ENCODE data around the gene UXT.

Gene UXT

DNA sequence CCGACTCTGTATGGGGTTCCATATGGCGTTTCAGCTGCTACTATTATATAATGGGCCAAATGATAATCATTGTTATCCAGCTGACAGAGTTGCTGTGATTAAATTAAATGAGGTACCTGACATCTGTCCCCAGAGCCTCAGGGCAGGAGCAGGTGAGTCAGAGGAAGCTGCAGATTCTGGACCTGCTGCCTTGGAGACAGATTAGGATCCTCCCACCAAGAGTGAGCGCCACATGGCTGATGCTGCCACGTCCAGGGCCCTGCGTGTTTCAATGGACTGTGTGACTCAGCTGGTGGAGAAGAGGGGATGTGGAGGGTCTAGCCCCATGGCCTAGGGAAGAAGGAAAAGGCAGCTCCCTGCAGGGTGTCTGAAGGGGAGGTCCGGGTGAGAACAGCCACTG lies 28.3 kb upstream of the UXT start:
- no peaks in the 10 kb centered on the region for H3K36me3 ChIP-seq (ENCODE audit: control insufficient read depth in 2 of 2, insufficient read depth in 1 of 2, low read length in 2 of 2)
- no peaks in the 10 kb centered on the region for H3K4me1 ChIP-seq (ENCODE audit: control insufficient read depth, insufficient read depth, low read length)
- ChIA-PET POLR2A (no interaction called here), CTCF (interaction anchor here (0.5 to 0.6 kb wide), 2 partner anchors 25 to 129 kb away, joined by 3 read pairs; no protein-coding TSS in a partner anchor)
- H3K4me3 ChIP-seq (ENCODE audit: low read depth, low read length): no peak overlapping the region
- TF ChIP-seq ZNF302 (tag by site-specific recombination; IDR thresholded peaks at IDR 0.05; ENCODE audit: low read depth): no peak
- TF ChIP-seq, protein P1, sequence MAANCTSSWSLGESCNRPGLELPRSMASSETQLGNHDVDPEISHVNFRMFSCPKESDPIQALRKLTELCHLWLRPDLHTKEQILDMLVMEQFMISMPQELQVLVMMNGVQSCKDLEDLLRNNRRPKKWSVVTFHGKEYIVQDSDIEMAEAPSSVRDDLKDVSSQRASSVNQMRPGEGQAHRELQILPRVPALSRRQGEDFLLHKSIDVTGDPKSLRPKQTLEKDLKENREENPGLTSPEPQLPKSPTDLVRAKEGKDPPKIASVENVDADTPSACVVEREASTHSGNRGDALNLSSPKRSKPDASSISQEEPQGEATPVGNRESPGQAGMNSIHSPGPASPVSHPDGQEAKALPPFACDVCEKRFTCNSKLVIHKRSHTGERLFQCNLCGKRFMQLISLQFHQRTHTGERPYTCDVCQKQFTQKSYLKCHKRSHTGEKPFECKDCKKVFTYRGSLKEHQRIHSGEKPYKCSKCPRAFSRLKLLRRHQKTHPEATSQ (tag by site-specific recombination; IDR thresholded peaks at IDR 0.05): no peak
- TF ChIP-seq ZNF521 (tag by site-specific recombination; IDR thresholded peaks at IDR 0.05): no peak
- TF ChIP-seq ZNF548 (tag by site-specific recombination; IDR thresholded peaks at IDR 0.05): no peak
- no peak for TF ChIP-seq GLI4 (tag by site-specific recombination; IDR thresholded peaks at IDR 0.05)
- TF ChIP-seq GFI1B (tag by site-specific recombination; IDR thresholded peaks at IDR 0.05): no peak
- TF ChIP-seq ZNF692 (tag by site-specific recombination; IDR thresholded peaks at IDR 0.05): no peak
- no peak for TF ChIP-seq ZNF19 (tag by site-specific recombination; IDR thresholded peaks at IDR 0.05; ENCODE audit: low read depth)
- no peak for TF ChIP-seq ELK4 (IDR thresholded peaks at IDR 0.05; ENCODE audit: borderline replicate concordance, low read depth, low read length)
- TF ChIP-seq, protein P2, sequence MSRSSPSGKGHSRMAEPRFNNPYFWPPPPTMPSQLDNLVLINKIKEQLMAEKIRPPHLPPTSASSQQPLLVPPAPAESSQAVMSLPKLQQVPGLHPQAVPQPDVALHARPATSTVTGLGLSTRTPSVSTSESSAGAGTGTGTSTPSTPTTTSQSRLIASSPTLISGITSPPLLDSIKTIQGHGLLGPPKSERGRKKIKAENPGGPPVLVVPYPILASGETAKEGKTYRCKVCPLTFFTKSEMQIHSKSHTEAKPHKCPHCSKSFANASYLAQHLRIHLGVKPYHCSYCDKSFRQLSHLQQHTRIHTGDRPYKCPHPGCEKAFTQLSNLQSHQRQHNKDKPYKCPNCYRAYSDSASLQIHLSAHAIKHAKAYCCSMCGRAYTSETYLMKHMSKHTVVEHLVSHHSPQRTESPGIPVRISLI (tag by site-specific recombination; IDR thresholded peaks at IDR 0.05): no peak
- TF ChIP-seq KLF16 (tag by site-specific recombination; IDR thresholded peaks at IDR 0.05): no peak
- TF ChIP-seq ZNF423 (tag by site-specific recombination; IDR thresholded peaks at IDR 0.05): no peak
- no peak for TF ChIP-seq BCL11A (tag by site-specific recombination; IDR thresholded peaks at IDR 0.05; ENCODE audit: low read depth)
- no peak for TF ChIP-seq ZNF426 (tag by site-specific recombination; IDR thresholded peaks at IDR 0.05)
- TF ChIP-seq ZNF571 (tag by site-specific recombination; IDR thresholded peaks at IDR 0.05): no peak
- no peak for TF ChIP-seq ZNF600 (tag by site-specific recombination; IDR thresholded peaks at IDR 0.05)
- TF ChIP-seq ZNF37A (tag by site-specific recombination; IDR thresholded peaks at IDR 0.05): no peak
- TF ChIP-seq ZNF132 (tag by site-specific recombination; IDR thresholded peaks at IDR 0.05; ENCODE audit: borderline replicate concordance): no peak
- no peaks in the 10 kb centered on the region for H3K9me3 ChIP-seq (ENCODE audit: control insufficient read depth, insufficient read depth, low read depth, low read length)
- no peak overlapping the region for H3K27ac ChIP-seq (ENCODE audit: extremely low read depth, low read depth, low read length)

- H3K9me3 ChIP-seq (ENCODE audit: control insufficient read depth, insufficient read depth, low read depth, low read length): no peaks in the 10 kb centered on the region
- H3K27ac ChIP-seq (ENCODE audit: extremely low read depth, low read depth, low read length): no peak overlapping the region
- H3K4me1 ChIP-seq (ENCODE audit: control insufficient read depth, insufficient read depth, low read length): no peaks in the 10 kb centered on the region
- POLR2A ChIA-PET: no interaction called here
- H3K4me3 ChIP-seq (ENCODE audit: low read depth, low read length): no peak overlapping the region
- H3K36me3 ChIP-seq (ENCODE audit: control insufficient read depth in 2 of 2, insufficient read depth in 1 of 2, low read length in 2 of 2): no peaks in the 10 kb centered on the region
- CTCF ChIA-PET: interaction anchor here (0.5 kb wide), 1 partner anchor 887 kb away, joined by 3 read pairs; no protein-coding TSS in a partner anchor
- no peak for TF ChIP-seq KLF9 (tag by site-specific recombination; IDR thresholded peaks at IDR 0.05; ENCODE audit: low read depth)
- no peak for TF ChIP-seq ZBTB20 (tag by site-specific recombination; IDR thresholded peaks at IDR 0.05)
- TF ChIP-seq ZNF621 (tag by site-specific recombination; IDR thresholded peaks at IDR 0.05): no peak
Measured at GRCh38 chrX:47683829-47684205, 24.8 kb upstream of the UXT start.
